Hepatocyte (in vitro differentiated cells): ENCODE measurements around the gene CA7. TPM values are rescaled to one million over a fixed set of nuclear protein-coding genes. Genes with fewer than 3 reads are reported as not detected.

Source experiments
- DNase-seq: peaks from one replicate; pipeline ENCODE4 v3.0.0-alpha.2; 2016; ENCODE audit warnings: low spot score
- H2AFZ ChIP-seq: fragments of 200-600 bp; sonication (generic); 2 replicates; pipeline ENCODE4 v1.6.0; 2016; ENCODE audit warnings: antibody characterized with exemption, mild to moderate bottlenecking
- H3K27ac ChIP-seq: fragments of 200-600 bp; sonication (generic); 2 replicates; pipeline ENCODE4 v1.5.1; 2016; ENCODE audit warnings: mild to moderate bottlenecking
- H3K27me3 ChIP-seq: fragments of 200-600 bp; sonication (generic); 2 replicates; pipeline ENCODE4 v1.6.1; 2016
- H3K36me3 ChIP-seq: fragments of 200-600 bp; sonication (generic); replicated peaks from 2 replicates; pipeline ENCODE4 v1.5.1; 2016; ENCODE audit warnings: low read depth; ENCODE audit not compliant: insufficient read depth
- H3K4me1 ChIP-seq: fragments of 200-600 bp; sonication (generic); 2 replicates; pipeline ENCODE4 v1.5.1; 2016; ENCODE audit warnings: mild to moderate bottlenecking, moderate library complexity; ENCODE audit not compliant: insufficient read depth
- H3K4me2 ChIP-seq: fragments of 200-600 bp; sonication (generic); 2 replicates; pipeline ENCODE4 v1.6.0; 2016
- H3K4me3 ChIP-seq: fragments of 200-600 bp; sonication (generic); 2 replicates; pipeline ENCODE4 v1.5.1; 2016; ENCODE audit warnings: mild to moderate bottlenecking
- H3K79me2 ChIP-seq: fragments of 200-600 bp; sonication (generic); 2 replicates; pipeline ENCODE4 v1.6.0; 2017; ENCODE audit warnings: mild to moderate bottlenecking
- H3K9me2 ChIP-seq: fragments of 200-600 bp; sonication (generic); replicated peaks from 2 replicates; pipeline ENCODE4 v1.6.0; 2017; ENCODE audit warnings: mild to moderate bottlenecking; ENCODE audit not compliant: insufficient read depth
- H3K9me3 ChIP-seq: fragments of 200-600 bp; sonication (generic); 2 replicates; pipeline ENCODE4 v1.5.1; 2016; ENCODE audit warnings: low read depth, mild to moderate bottlenecking
- H4K20me1 ChIP-seq: fragments of 200-600 bp; sonication (generic); 2 replicates; pipeline ENCODE4 v1.6.0; 2016; ENCODE audit warnings: mild to moderate bottlenecking; ENCODE audit not compliant: insufficient read depth, poor library complexity, severe bottlenecking
- EZH2 ChIP-seq: fragments of 200-600 bp; sonication (generic); IDR thresholded peaks from 2 replicates; pipeline ENCODE4 v1.6.1; 2016; ENCODE audit warnings: antibody characterized with exemption, mild to moderate bottlenecking, borderline replicate concordance
- EZH2phosphoT487 ChIP-seq: fragments of 200-600 bp; sonication (generic); IDR thresholded peaks from one replicate; pipeline ENCODE4 v1.6.1; 2018; ENCODE audit warnings: antibody characterized with exemption, mild to moderate bottlenecking, low read depth, moderate library complexity; ENCODE audit not compliant: unreplicated experiment, severe bottlenecking
- WGBS: methylation state at CpG from one replicate; pipeline ENCODE4 v1.1.6; 2016; ENCODE audit warnings: low lambda C conversion rate; ENCODE audit errors: missing lambda C conversion rate; 5-methylcytosine and 5-hydroxymethylcytosine counted together
- polyA plus RNA-seq: library from polyadenylated mRNA; unstranded; fragments of >200 nt; fragmentation: Nextera tagmentation; extraction: Ambion mirVana; gene quantifications from 2 replicates; pipeline ENCODE4 v1.2.1, GENCODE V29; 2016
- total RNA-seq: library from RNA; depleted of rRNA; stranded (reverse); fragments of >200 nt; gene quantifications from 2 replicates; pipeline ENCODE4 v1.2.3, GENCODE V29; 2014
- TF ChIP-seq, protein P1 (sequence below): fragments of 200-600 bp; sonication (generic); IDR thresholded peaks from 2 replicates; pipeline ENCODE4 v1.5.1; 2016; ENCODE audit warnings: antibody characterized with exemption, mild to moderate bottlenecking; ENCODE audit not compliant: poor library complexity

CA7 gene
- total and polyA plus RNA-seq, 2 experiments from 2014 or later: 0.25 to 2.5 TPM

DNA sequence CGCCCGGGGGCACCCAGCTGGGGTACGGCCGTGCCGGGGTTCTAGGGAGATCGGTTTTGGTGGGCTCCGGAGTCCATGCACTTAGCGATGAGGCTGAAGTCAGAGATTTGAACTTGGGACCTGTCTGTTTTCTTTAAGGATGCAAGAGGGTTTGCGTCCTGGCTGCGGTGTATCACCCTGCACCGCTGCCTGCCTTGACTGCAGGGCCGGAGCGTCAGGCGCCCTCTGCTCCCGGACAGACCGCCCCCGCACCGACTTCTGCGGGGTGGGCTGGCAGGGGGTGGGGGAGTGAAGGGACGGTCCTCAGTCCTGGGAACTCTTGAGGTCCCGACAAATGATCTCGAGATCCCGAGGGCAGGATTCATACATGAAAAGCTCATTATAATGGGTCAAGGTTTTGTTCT, 36.8 kb downstream of the CA7 start:
- Histone ChIP-seq H4K20me1 (no peaks in the 10 kb centered on the region), H3K36me3 (no peaks in the 10 kb centered on the region), H3K27me3 (no peaks in the 10 kb centered on the region), H3K4me1 (peaks cover 5% of the 10 kb centered on the region), H3K9me3 (no peaks in the 10 kb centered on the region), H3K27ac (peak overlapping the region; percentile 65), H3K4me2 (peak overlapping the region; percentile 99), H3K4me3 (peak overlapping the region; percentile 69), H3K9me2 (no peaks in the 10 kb centered on the region), H3K79me2 (peaks cover 33% of the 10 kb centered on the region), H2AFZ (peak overlapping the region; percentile 90)
- WGBS: 5% methylated on average over 21 of the region's 23 CpGs
- peak; percentile 41 for DNase-seq
- TF ChIP-seq, protein P1, sequence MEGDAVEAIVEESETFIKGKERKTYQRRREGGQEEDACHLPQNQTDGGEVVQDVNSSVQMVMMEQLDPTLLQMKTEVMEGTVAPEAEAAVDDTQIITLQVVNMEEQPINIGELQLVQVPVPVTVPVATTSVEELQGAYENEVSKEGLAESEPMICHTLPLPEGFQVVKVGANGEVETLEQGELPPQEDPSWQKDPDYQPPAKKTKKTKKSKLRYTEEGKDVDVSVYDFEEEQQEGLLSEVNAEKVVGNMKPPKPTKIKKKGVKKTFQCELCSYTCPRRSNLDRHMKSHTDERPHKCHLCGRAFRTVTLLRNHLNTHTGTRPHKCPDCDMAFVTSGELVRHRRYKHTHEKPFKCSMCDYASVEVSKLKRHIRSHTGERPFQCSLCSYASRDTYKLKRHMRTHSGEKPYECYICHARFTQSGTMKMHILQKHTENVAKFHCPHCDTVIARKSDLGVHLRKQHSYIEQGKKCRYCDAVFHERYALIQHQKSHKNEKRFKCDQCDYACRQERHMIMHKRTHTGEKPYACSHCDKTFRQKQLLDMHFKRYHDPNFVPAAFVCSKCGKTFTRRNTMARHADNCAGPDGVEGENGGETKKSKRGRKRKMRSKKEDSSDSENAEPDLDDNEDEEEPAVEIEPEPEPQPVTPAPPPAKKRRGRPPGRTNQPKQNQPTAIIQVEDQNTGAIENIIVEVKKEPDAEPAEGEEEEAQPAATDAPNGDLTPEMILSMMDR: no peak
- TF ChIP-seq EZH2phosphoT487 (no peak), EZH2 (no peak)

DNA sequence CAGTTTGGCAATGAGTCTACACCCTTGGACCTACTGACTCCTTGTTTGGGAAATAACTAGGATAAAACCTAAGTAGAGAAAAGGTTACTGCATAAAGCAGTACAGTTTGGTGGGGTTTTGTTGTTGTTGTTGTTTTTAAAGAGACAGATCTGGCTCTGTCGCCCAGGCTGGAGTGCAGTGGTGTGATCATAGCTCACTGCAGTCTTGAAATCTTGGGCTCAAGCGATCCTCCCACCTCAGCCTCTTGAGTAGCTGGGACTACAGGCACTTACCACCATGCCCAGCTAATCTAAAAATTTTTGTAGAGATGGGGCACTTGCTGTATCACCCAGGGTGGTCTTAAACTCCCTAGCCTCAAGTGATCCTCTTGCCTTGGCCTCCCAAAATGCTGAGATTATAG, 37.3 kb downstream of the CA7 start:
- WGBS: 68% methylated on average over 2 of the region's 2 CpGs

DNA sequence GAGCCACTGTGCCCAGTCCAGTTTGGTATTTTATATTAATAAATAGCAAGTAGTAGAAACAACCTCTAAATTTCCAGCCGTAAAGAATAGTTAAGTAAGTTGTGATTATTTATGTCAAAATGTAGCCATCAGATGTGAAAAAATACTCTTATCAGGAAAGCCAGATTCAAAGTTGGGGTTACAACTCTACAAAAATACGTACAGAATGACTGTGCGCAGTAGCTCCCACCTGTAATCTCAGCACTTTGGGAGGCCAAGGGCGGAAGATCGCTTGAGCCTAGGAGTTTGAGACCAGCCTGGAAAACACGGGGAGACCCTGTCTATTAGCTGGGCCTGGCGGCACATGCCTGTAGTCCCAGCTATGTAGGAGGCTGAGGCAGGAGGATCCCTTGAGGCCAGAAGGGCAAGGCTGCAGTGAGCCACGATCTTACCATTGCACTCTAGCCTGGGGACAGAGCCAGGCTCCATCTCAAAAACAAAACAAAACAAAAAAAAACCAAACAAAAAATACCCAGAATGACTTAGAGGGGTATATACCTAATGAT, 37.8 kb downstream of the CA7 start:
- no peak overlapping the region for H3K27ac ChIP-seq
- DNase-seq: no peak
- H3K36me3 ChIP-seq: no peaks in the 10 kb centered on the region
- no peaks in the 10 kb centered on the region for H3K27me3 ChIP-seq
- 97% methylated on average over 8 of the region's 8 CpGs for WGBS
- H2AFZ ChIP-seq: no peak overlapping the region
- no peak overlapping the region for H3K4me3 ChIP-seq
- H3K9me2 ChIP-seq: no peaks in the 10 kb centered on the region
- peaks cover 5% of the 10 kb centered on the region for H3K4me1 ChIP-seq
- peaks cover 36% of the 10 kb centered on the region for H3K79me2 ChIP-seq
- no peak for TF ChIP-seq EZH2phosphoT487
- TF ChIP-seq, protein P1: no peak
- TF ChIP-seq EZH2: no peak
- no peaks in the 10 kb centered on the region for H3K9me3 ChIP-seq
- H3K4me2 ChIP-seq: peak overlapping the region; percentile 99
- H4K20me1 ChIP-seq: no peaks in the 10 kb centered on the region

More for the DNA sequence above, 37.3 kb downstream of the CA7 start:
- H3K79me2 ChIP-seq: peaks cover 36% of the 10 kb centered on the region
- DNase-seq: no peak
- H3K27me3 ChIP-seq: no peaks in the 10 kb centered on the region
- H2AFZ ChIP-seq: no peak overlapping the region
- no peaks in the 10 kb centered on the region for H4K20me1 ChIP-seq
- TF ChIP-seq, protein P1: no peak
- TF ChIP-seq EZH2phosphoT487 (no peak), EZH2 (no peak)
- peak overlapping the region; percentile 99 for H3K4me2 ChIP-seq
- peaks cover 5% of the 10 kb centered on the region for H3K4me1 ChIP-seq
- H3K27ac ChIP-seq: no peak overlapping the region
- H3K36me3 ChIP-seq: no peaks in the 10 kb centered on the region
- no peaks in the 10 kb centered on the region for H3K9me2 ChIP-seq
- peak overlapping the region; percentile 69 for H3K4me3 ChIP-seq
- H3K9me3 ChIP-seq: no peaks in the 10 kb centered on the region
